Measurements from ENCODE around the gene MRPS16. TPM values are rescaled to one million over a fixed set of nuclear protein-coding genes. Genes with fewer than 3 reads are reported as not detected.

MRPS16 gene
- total RNA-seq, 1 donor = 80.7 TPM

GRCh38 chr10:73226663-73227062 lies 25.8 kb downstream of the MRPS16 start:
- H3K4me3 ChIP-seq (ENCODE audit: low read depth, low read length) = no peak overlapping the region
- DNase-seq (ENCODE audit: low read depth) = no peak
- no peak for TF ChIP-seq CTCF (IDR thresholded peaks at IDR 0.05; ENCODE audit: insufficient read depth, low read depth, low read length)

- DNase-seq (ENCODE audit: low read depth) = no peak
Observed at GRCh38 chr10:73225518-73225917, 26.9 kb downstream of the MRPS16 start.

GRCh38 chr10:73220989-73221388 lies 31.5 kb downstream of the MRPS16 start:
- H3K4me3 ChIP-seq (ENCODE audit: low read depth, low read length) = no peak overlapping the region
- DNase-seq (ENCODE audit: low read depth) = no peak
- TF ChIP-seq CTCF (IDR thresholded peaks at IDR 0.05; ENCODE audit: insufficient read depth, low read depth, low read length) = no peak

More at GRCh38 chr10:73225518-73225917, 26.9 kb downstream of the MRPS16 start:
- no peak for TF ChIP-seq CTCF (IDR thresholded peaks at IDR 0.05; ENCODE audit: insufficient read depth, low read depth, low read length)
- no peak overlapping the region for H3K4me3 ChIP-seq (ENCODE audit: low read depth, low read length)

GRCh38 chr10:73219384-73219783 lies 33.1 kb downstream of the MRPS16 start:
- no peak for DNase-seq (ENCODE audit: low read depth)
- H3K4me3 ChIP-seq (ENCODE audit: low read depth, low read length) = no peak overlapping the region
- no peak for TF ChIP-seq CTCF (IDR thresholded peaks at IDR 0.05; ENCODE audit: insufficient read depth, low read depth, low read length)

- H3K4me3 ChIP-seq (ENCODE audit: low read depth, low read length) = no peak overlapping the region
- TF ChIP-seq CTCF (IDR thresholded peaks at IDR 0.05; ENCODE audit: insufficient read depth, low read depth, low read length) = peak; percentile 59
- DNase-seq (ENCODE audit: low read depth) = peak; percentile 45
Observed at GRCh38 chr10:73218431-73219191, 33.8 kb downstream of the MRPS16 start.

GRCh38 chr10:73217628-73218027 lies 34.8 kb downstream of the MRPS16 start:
- no peak for TF ChIP-seq CTCF (IDR thresholded peaks at IDR 0.05; ENCODE audit: insufficient read depth, low read depth, low read length)
- DNase-seq (ENCODE audit: low read depth) = no peak
- no peak overlapping the region for H3K4me3 ChIP-seq (ENCODE audit: low read depth, low read length)

- no peak for TF ChIP-seq CTCF (IDR thresholded peaks at IDR 0.05; ENCODE audit: insufficient read depth, low read depth, low read length)
- DNase-seq (ENCODE audit: low read depth) = no peak
- H3K4me3 ChIP-seq (ENCODE audit: low read depth, low read length) = no peak overlapping the region
Observed at GRCh38 chr10:73215749-73216148, 36.7 kb downstream of the MRPS16 start.
